HepG2 (cell line): ENCODE results near the gene KLRF2. TPM values are rescaled to one million over a fixed set of nuclear protein-coding genes. Genes with fewer than 3 reads are reported as not detected.

Source experiments
- ATAC-seq: fragments of 200-7000 bp; cut with Tn5 transposase; 3 replicates; pipeline ENCODE4 v1.9.1; 2020; ENCODE audit warnings: mild to moderate bottlenecking, moderate library complexity
- BruUV-seq: library from RNA; stranded (reverse); fragments of 400-500 nt; replicated peaks from 2 replicates; lab custom pipeline; 2021; lab: Mats Ljungman, UMichigan
- CTCF ChIA-PET: fragments of 300-600 bp; formaldehyde crosslinking; extraction: SDS; loops from one replicate; lab custom pipeline; 2021; ENCODE audit warnings: low total read pairs, inconsistent platforms, low intra/inter-chr PET ratio; lab: Yijun Ruan, JAX
- POLR2A ChIA-PET: fragments of 350-600 bp; sonication (Branson Sonifier 250); formaldehyde crosslinking; loops from one replicate; lab custom pipeline; 2020; ENCODE audit warnings: antibody characterized with exemption, inconsistent platforms; lab: Yijun Ruan, JAX
- DNase-seq: peaks from one replicate; pipeline ENCODE4 v3.0.0-alpha.2; 2015; ENCODE audit warnings: low spot score
- FAIRE-seq: peaks from 3 replicates; lab custom pipeline; 2011; peaks lifted over from hg19 to GRCh38; lab: Jason Lieb, UNC
- H2AFZ ChIP-seq: one replicate; pipeline ENCODE4 v1.6.1; 2011; ENCODE audit warnings: low read length, inconsistent platforms
- H3K27ac ChIP-seq: fragments of 300-600 bp; 3 replicates; pipeline ENCODE4 v1.8.0; 2011; ENCODE audit warnings: mixed run types, mild to moderate bottlenecking, mixed read lengths, low read length, inconsistent platforms; ENCODE audit not compliant: insufficient read depth; ENCODE audit errors: extremely low read length
- H3K27me3 ChIP-seq, 2 experiments: fragments of 200-600 bp in 1 of 2; 2 replicates in 1 of 2; 3 replicates in 1 of 2; pipeline versions ENCODE4 v1.6.0 to v1.8.0; 2011; ENCODE audit warnings: low read length in 2 of 2, mild to moderate bottlenecking in 2 of 2, moderate library complexity in 2 of 2, inconsistent platforms in 1 of 2; ENCODE audit not compliant: insufficient read depth in 2 of 2, control insufficient read depth in 1 of 2
- H3K36me3 ChIP-seq, 2 experiments: fragments of 200-600 bp in 1 of 2; replicated peaks in 1 of 2; 2 replicates in 1 of 2; 3 replicates in 1 of 2; pipeline versions ENCODE4 v1.5.1 to v1.8.0; 2011; ENCODE audit warnings: low read length in 2 of 2, inconsistent platforms in 1 of 2; ENCODE audit not compliant: insufficient read depth in 2 of 2, control insufficient read depth in 1 of 2
- H3K4me1 ChIP-seq: 2 replicates; pipeline ENCODE4 v1.5.1; 2012; ENCODE audit warnings: low read length, inconsistent platforms; ENCODE audit not compliant: insufficient read depth
- H3K4me2 ChIP-seq: 2 replicates; pipeline ENCODE4 v1.6.0; 2011; ENCODE audit warnings: low read depth, low read length, inconsistent platforms
- H3K4me3 ChIP-seq, 3 experiments: fragments of 200-600 bp in 1 of 3; sonication (generic), shearing (Covaris generic) in 1 of 3; replicated peaks in 1 of 3; 2 replicates each; pipeline ENCODE4 v1.5.1; 2011 to 2016; ENCODE audit warnings: low read length in 3 of 3, inconsistent platforms in 2 of 3, low read depth in 2 of 3, mild to moderate bottlenecking in 2 of 3, control low read depth in 1 of 3, mixed read lengths in 1 of 3; ENCODE audit not compliant: insufficient read depth in 1 of 3
- H3K79me2 ChIP-seq: one replicate; pipeline ENCODE4 v1.6.1; 2011; ENCODE audit warnings: low read length, inconsistent platforms; ENCODE audit not compliant: insufficient read depth
- H3K9ac ChIP-seq: 2 replicates; pipeline ENCODE4 v1.6.0; 2011; ENCODE audit warnings: mild to moderate bottlenecking, low read depth, low read length, inconsistent platforms; ENCODE audit not compliant: insufficient read depth
- H3K9me3 ChIP-seq: 2 replicates; pipeline ENCODE4 v1.5.1; 2012; ENCODE audit warnings: mild to moderate bottlenecking, low read length
- H4K20me1 ChIP-seq: 2 replicates; pipeline ENCODE4 v1.6.0; 2011; ENCODE audit warnings: inconsistent platforms, mild to moderate bottlenecking, low read length, moderate library complexity; ENCODE audit not compliant: insufficient read depth
- CC2D1A ChIP-seq: sonication (generic); formaldehyde crosslinking; IDR thresholded peaks from 2 replicates; pipeline ENCODE4 v1.8.1; 2023; ENCODE audit warnings: mild to moderate bottlenecking, missing genetic modification reagents
- EED ChIP-seq: sonication (generic); formaldehyde crosslinking; IDR thresholded peaks from 2 replicates; pipeline ENCODE4 v1.5.0; 2020; ENCODE audit warnings: mild to moderate bottlenecking, missing genetic modification reagents
- HOXA5 ChIP-seq: sonication (generic); formaldehyde crosslinking; IDR thresholded peaks from 2 replicates; pipeline ENCODE4 v1.4.0; 2020; ENCODE audit warnings: missing genetic modification reagents
- NCOA5 ChIP-seq: sonication (generic); formaldehyde crosslinking; IDR thresholded peaks from 2 replicates; pipeline ENCODE4 v1.4.0; 2020; ENCODE audit warnings: missing genetic modification reagents
- NFATC3 ChIP-seq: sonication (generic); formaldehyde crosslinking; IDR thresholded peaks from 2 replicates; pipeline ENCODE4 v1.5.1; 2020; ENCODE audit warnings: mild to moderate bottlenecking, missing genetic modification reagents
- NFE2L2 ChIP-seq: fragments of 150-350 bp; IDR thresholded peaks from 2 replicates; pipeline ENCODE4 v1.6.1; 2014; ENCODE audit warnings: low read length
- PHF8 ChIP-seq: sonication (generic); formaldehyde crosslinking; IDR thresholded peaks from 2 replicates; pipeline ENCODE4 v1.5.0; 2020; ENCODE audit warnings: missing genetic modification reagents
- RBM39 ChIP-seq: fragments of 200-400 bp; formaldehyde crosslinking; IDR thresholded peaks from one replicate; pipeline ENCODE4 v1.6.1; 2018; ENCODE audit warnings: antibody characterized with exemption, mild to moderate bottlenecking, low read depth, low read length; ENCODE audit not compliant: poor library complexity, severe bottlenecking
- RFX3 ChIP-seq: IDR thresholded peaks from 2 replicates; pipeline ENCODE4 v1.6.1; 2016; ENCODE audit warnings: missing biosample characterization, missing genetic modification reagents
- SRF ChIP-seq: IDR thresholded peaks from 2 replicates; pipeline ENCODE4 v1.6.1; 2011; ENCODE audit warnings: mild to moderate bottlenecking, low read depth, low read length, moderate library complexity
- ZNF124 ChIP-seq: sonication (generic); formaldehyde crosslinking; IDR thresholded peaks from 2 replicates; pipeline ENCODE4 v1.4.0; 2020; ENCODE audit warnings: missing genetic modification reagents
- ZNF333 ChIP-seq: sonication (generic); formaldehyde crosslinking; IDR thresholded peaks from 2 replicates; pipeline ENCODE4 v1.4.0; 2020; ENCODE audit warnings: mild to moderate bottlenecking, missing genetic modification reagents, borderline replicate concordance
- ZNF709 ChIP-seq: sonication (generic); formaldehyde crosslinking; IDR thresholded peaks from 2 replicates; pipeline ENCODE4 v1.5.0; 2020; ENCODE audit warnings: mild to moderate bottlenecking, missing genetic modification reagents
- ZSCAN31 ChIP-seq: sonication (generic); formaldehyde crosslinking; IDR thresholded peaks from 2 replicates; pipeline ENCODE4 v1.5.0; 2020; ENCODE audit warnings: low read depth, mild to moderate bottlenecking, missing genetic modification reagents
- in situ Hi-C: cut with HindIII; loops from 2 replicates; pipeline ENCODE4 v1.10.0; 2017; ENCODE audit warnings: low pct_unique_long_range_greater_than_20kb; ENCODE audit not compliant: extremely low pct_ligation_motif_present
- intact Hi-C: fragments of 100-400 bp; cut with micrococcal nuclease; formaldehyde crosslinking; loops from one replicate; pipeline ENCODE4 v1.10.0; 2022; ENCODE audit not compliant: unreplicated experiment
- polyA plus RNA-seq, 8 experiments: library from polyadenylated mRNA; depleted of rRNA in 3 of 8; stranded (reverse) in 7 of 8; unstranded in 1 of 8; fragments of >200 nt; fragmentation: Illumina TruSeq in 4 of 8; extraction: Trizol in 4 of 8; gene quantifications; 2 replicates each; pipeline versions ENCODE4 v1.2.1 to v1.2.3, GENCODE V29; 2011 to 2016; ENCODE audit warnings: low read depth in 4 of 8, missing spikeins in 1 of 8, mixed read lengths in 1 of 8; ENCODE audit not compliant: insufficient read depth in 1 of 8
- total RNA-seq, 5 experiments: library from RNA; depleted of rRNA; stranded (reverse); fragments of >200 nt; fragmentation: Illumina TruSeq; extraction: Trizol; gene quantifications; 2 replicates each; pipeline ENCODE4 v1.2.3, GENCODE V29; 2016; ENCODE audit warnings: low read depth in 1 of 5
- TF ChIP-seq, protein P1 (sequence below): sonication (generic); formaldehyde crosslinking; IDR thresholded peaks from 2 replicates; pipeline ENCODE4 v1.8.1; 2022; ENCODE audit warnings: mild to moderate bottlenecking, missing genetic modification reagents
- TF ChIP-seq, protein P2 (sequence below): sonication (generic); formaldehyde crosslinking; IDR thresholded peaks from 2 replicates; pipeline ENCODE4 v1.4.0; 2020; ENCODE audit warnings: missing genetic modification reagents
- TF ChIP-seq, protein P3 (sequence below): sonication (generic); formaldehyde crosslinking; IDR thresholded peaks from 2 replicates; pipeline ENCODE4 v1.4.0; 2020; ENCODE audit warnings: mild to moderate bottlenecking, missing genetic modification reagents
- TF ChIP-seq, protein P4 (sequence below): sonication (generic); formaldehyde crosslinking; conservative IDR thresholded peaks from 2 replicates; pipeline ENCODE4 v1.4.0; 2020; ENCODE audit warnings: mild to moderate bottlenecking, missing genetic modification reagents, moderate library complexity

The KLRF2 gene
- total and polyA plus RNA-seq, 2 of the 13 experiments (the other 11 are each of a cell fraction or from before 2014, with no cell fraction given), result not detected

DNA sequence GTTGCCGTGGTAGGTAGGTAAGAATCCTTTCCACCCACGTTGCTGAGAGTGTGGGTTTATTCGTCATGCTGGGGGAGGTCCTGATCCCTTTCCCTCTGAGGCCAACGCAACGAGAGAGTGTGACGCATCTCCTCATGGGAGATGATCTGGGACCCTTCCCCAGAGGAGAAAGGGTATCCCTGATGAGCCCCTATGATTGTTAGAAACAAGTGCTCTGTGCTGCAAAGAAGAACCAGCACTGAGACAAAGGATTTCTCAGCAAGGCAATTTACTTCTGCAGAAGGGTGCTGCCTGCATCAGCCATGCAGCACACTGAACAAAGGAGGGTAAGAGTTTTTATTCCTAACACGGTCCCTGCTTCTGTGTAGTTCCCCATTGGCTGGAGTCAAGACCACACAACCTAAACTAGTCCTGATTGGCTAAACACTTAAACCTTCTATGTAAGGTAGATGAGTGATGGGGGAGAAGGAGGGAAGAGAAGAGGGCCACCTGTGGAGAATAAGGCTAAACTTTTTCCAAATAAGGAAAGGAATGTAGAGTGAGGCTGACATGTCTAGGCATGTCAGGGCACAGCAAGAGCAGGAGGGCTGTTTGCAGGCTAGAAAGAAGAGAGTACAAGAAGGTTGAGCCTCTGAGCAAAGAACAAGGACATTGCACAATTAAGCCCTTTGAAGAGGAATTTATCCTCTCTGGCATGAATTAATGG is 29.6 kb downstream of the KLRF2 start (continued):
- TF ChIP-seq ZNF124 (CRISPR knock-in tag), result no peak
- TF ChIP-seq, protein P1, sequence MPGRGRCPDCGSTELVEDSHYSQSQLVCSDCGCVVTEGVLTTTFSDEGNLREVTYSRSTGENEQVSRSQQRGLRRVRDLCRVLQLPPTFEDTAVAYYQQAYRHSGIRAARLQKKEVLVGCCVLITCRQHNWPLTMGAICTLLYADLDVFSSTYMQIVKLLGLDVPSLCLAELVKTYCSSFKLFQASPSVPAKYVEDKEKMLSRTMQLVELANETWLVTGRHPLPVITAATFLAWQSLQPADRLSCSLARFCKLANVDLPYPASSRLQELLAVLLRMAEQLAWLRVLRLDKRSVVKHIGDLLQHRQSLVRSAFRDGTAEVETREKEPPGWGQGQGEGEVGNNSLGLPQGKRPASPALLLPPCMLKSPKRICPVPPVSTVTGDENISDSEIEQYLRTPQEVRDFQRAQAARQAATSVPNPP, result no peak
- TF ChIP-seq PHF8, result no peak
- TF ChIP-seq NFATC3 (CRISPR knock-in tag), result no peak
- TF ChIP-seq ZSCAN31, result no peak
- TF ChIP-seq CC2D1A (CRISPR knock-in tag), result no peak
- TF ChIP-seq SRF, result peak; percentile 50; the same call in 1 of the 2 replicates

DNA sequence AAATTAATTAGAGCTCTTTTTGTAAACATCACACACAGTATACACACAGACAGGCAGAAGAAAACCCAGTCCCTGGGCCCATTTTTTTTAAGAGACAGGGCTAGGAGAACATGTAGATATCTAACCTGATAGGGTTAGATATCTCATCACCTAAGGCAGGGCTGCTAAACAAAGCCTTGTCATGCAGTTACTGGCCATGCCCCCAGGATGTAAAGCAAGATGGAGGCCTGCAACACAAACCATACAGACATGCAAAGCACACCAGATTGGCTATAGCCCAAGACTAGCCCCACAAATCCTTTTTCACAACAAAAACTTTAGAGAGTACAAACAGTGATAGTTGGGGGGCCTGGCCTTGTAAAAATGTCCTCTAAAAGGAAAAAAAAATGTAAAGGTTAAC is 30.4 kb downstream of the KLRF2 start:
- Histone ChIP-seq H3K36me3 (no peaks in the 10 kb centered on the region), H3K4me1 (no peaks in the 10 kb centered on the region), H2AFZ (no peak overlapping the region), H3K4me2 (no peak overlapping the region), H3K27me3 (peaks cover 0 to 7% of the 10 kb centered on the region in 2 experiments; a peak in 2 of 5 replicates), H3K27ac (no peak overlapping the region), H3K9me3 (peaks cover 32% of the 10 kb centered on the region), H3K9ac (no peak overlapping the region), H3K4me3 (no peak overlapping the region), H3K79me2 (no peaks in the 10 kb centered on the region), H4K20me1 (no peaks in the 10 kb centered on the region)
- in situ Hi-C loops (no loop called here), intact Hi-C loops (no loop called here)
- ATAC-seq (no peak), DNase-seq (no peak), FAIRE-seq (no peak)
- BruUV-seq, result no TSS peak
- ChIA-PET POLR2A (no interaction called here), CTCF (no interaction called here)
- TF ChIP-seq ZNF709 (CRISPR knock-in tag), result no peak
- TF ChIP-seq, protein P2, sequence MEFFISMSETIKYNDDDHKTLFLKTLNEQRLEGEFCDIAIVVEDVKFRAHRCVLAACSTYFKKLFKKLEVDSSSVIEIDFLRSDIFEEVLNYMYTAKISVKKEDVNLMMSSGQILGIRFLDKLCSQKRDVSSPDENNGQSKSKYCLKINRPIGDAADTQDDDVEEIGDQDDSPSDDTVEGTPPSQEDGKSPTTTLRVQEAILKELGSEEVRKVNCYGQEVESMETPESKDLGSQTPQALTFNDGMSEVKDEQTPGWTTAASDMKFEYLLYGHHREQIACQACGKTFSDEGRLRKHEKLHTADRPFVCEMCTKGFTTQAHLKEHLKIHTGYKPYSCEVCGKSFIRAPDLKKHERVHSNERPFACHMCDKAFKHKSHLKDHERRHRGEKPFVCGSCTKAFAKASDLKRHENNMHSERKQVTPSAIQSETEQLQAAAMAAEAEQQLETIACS (CRISPR knock-in tag), result no peak
- TF ChIP-seq, protein P3, sequence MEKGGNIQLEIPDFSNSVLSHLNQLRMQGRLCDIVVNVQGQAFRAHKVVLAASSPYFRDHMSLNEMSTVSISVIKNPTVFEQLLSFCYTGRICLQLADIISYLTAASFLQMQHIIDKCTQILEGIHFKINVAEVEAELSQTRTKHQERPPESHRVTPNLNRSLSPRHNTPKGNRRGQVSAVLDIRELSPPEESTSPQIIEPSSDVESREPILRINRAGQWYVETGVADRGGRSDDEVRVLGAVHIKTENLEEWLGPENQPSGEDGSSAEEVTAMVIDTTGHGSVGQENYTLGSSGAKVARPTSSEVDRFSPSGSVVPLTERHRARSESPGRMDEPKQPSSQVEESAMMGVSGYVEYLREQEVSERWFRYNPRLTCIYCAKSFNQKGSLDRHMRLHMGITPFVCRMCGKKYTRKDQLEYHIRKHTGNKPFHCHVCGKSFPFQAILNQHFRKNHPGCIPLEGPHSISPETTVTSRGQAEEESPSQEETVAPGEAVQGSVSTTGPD (CRISPR knock-in tag), result no peak
- TF ChIP-seq EED, result no peak
- no peak for TF ChIP-seq RBM39
- TF ChIP-seq NFE2L2, result no peak
- TF ChIP-seq, protein P4, sequence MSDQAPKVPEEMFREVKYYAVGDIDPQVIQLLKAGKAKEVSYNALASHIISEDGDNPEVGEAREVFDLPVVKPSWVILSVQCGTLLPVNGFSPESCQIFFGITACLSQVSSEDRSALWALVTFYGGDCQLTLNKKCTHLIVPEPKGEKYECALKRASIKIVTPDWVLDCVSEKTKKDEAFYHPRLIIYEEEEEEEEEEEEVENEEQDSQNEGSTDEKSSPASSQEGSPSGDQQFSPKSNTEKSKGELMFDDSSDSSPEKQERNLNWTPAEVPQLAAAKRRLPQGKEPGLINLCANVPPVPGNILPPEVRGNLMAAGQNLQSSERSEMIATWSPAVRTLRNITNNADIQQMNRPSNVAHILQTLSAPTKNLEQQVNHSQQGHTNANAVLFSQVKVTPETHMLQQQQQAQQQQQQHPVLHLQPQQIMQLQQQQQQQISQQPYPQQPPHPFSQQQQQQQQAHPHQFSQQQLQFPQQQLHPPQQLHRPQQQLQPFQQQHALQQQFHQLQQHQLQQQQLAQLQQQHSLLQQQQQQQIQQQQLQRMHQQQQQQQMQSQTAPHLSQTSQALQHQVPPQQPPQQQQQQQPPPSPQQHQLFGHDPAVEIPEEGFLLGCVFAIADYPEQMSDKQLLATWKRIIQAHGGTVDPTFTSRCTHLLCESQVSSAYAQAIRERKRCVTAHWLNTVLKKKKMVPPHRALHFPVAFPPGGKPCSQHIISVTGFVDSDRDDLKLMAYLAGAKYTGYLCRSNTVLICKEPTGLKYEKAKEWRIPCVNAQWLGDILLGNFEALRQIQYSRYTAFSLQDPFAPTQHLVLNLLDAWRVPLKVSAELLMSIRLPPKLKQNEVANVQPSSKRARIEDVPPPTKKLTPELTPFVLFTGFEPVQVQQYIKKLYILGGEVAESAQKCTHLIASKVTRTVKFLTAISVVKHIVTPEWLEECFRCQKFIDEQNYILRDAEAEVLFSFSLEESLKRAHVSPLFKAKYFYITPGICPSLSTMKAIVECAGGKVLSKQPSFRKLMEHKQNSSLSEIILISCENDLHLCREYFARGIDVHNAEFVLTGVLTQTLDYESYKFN (CRISPR knock-in tag), result no peak
- TF ChIP-seq ZNF333 (CRISPR knock-in tag), result no peak
- TF ChIP-seq NCOA5 (CRISPR knock-in tag), result no peak
- no peak for TF ChIP-seq HOXA5 (CRISPR knock-in tag)
- TF ChIP-seq RFX3 (CRISPR knock-in tag), result no peak
